OCI-LY3 (cell line): ENCODE measurements around the gene MYBPC2.

Experiments used
- EZH2phosphoT487 ChIP-seq: fragments of 200-600 bp; shearing (Covaris generic); IDR thresholded peaks from 2 replicates; pipeline ENCODE4 v1.6.1; 2018; ENCODE audit warnings: antibody characterized with exemption, mixed run types, low read depth
- TF ChIP-seq, protein P1 (sequence below): fragments of 200-600, 300-600 bp; sonication (generic); IDR thresholded peaks from 2 replicates; pipeline ENCODE4 v1.5.1; 2014; ENCODE audit warnings: antibody characterized with exemption, low read length, low read depth

DNA sequence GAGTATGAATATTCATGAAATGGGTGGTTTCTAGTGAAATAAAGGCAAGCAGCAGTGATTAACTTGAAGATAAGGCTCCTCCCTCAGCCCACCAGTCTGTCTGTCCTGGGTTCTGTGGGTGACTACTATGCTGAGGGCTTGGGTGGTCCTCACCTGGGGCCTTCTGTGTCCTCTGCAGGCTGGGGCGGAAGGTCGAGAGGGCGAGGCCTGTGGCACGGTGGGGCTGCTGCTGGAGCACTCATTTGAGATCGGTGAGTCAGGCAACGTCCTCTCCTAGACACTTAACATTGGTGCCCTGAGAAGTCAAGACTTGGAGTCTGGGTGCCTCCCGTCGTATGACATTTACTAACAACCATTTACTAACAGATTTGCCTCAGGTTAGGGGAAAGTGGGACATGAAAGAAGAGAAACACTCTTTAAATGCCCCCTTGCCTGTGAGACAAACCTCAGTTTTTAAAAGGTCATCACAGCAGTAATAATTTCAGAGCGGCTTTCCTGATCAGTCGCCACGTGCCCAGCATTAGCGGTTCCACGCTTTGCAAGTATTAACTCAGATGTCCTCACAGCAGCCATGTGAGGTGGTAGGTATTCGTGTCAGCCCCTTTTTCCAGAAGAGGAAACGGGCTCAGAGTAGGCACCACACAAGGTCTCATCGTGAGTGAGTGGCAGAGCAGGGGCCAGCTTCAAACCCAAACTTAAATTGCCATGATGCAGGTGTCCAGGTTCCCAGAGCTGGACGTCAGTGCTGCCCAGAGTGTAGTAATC lies 45.2 kb downstream of the MYBPC2 start:
- TF ChIP-seq, protein P1, sequence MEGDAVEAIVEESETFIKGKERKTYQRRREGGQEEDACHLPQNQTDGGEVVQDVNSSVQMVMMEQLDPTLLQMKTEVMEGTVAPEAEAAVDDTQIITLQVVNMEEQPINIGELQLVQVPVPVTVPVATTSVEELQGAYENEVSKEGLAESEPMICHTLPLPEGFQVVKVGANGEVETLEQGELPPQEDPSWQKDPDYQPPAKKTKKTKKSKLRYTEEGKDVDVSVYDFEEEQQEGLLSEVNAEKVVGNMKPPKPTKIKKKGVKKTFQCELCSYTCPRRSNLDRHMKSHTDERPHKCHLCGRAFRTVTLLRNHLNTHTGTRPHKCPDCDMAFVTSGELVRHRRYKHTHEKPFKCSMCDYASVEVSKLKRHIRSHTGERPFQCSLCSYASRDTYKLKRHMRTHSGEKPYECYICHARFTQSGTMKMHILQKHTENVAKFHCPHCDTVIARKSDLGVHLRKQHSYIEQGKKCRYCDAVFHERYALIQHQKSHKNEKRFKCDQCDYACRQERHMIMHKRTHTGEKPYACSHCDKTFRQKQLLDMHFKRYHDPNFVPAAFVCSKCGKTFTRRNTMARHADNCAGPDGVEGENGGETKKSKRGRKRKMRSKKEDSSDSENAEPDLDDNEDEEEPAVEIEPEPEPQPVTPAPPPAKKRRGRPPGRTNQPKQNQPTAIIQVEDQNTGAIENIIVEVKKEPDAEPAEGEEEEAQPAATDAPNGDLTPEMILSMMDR: no peak
- no peak for TF ChIP-seq EZH2phosphoT487
